ENCODE measurements around the gene DEFB112.

GRCh38 chr6:50056242-50056641 lies 6.5 kb upstream of the DEFB112 start:
- TF ChIP-seq ZBTB21 (CRISPR knock-in tag; IDR thresholded peaks at IDR 0.05; ENCODE audit: borderline replicate concordance) (no peak), CTCF (IDR thresholded peaks at IDR 0.05) (no peak), AFF4 (CRISPR knock-in tag; IDR thresholded peaks at IDR 0.05; ENCODE audit: borderline replicate concordance) (no peak), USF2 (CRISPR knock-in tag; IDR thresholded peaks at IDR 0.05) (no peak), MYBL2 (CRISPR knock-in tag; IDR thresholded peaks at IDR 0.05) (no peak), ARID4B (CRISPR knock-in tag; IDR thresholded peaks at IDR 0.05; ENCODE audit: borderline replicate concordance) (no peak), MAX (CRISPR knock-in tag; IDR thresholded peaks at IDR 0.05) (no peak), ZNF121 (CRISPR knock-in tag; IDR thresholded peaks at IDR 0.05) (no peak), ATF2 (CRISPR knock-in tag; IDR thresholded peaks at IDR 0.05; ENCODE audit: borderline replicate concordance, low read depth) (no peak), FOXP1 (CRISPR knock-in tag; IDR thresholded peaks at IDR 0.05; ENCODE audit: borderline replicate concordance) (no peak)
